ENCODE measurements around the gene ASCC2.
"Not testable (repeated sequence)": the region's sequence is repeated elsewhere in the genome, so short reads cannot be mapped to it uniquely, and the experiment has no call there.

The ASCC2 gene, protein sequence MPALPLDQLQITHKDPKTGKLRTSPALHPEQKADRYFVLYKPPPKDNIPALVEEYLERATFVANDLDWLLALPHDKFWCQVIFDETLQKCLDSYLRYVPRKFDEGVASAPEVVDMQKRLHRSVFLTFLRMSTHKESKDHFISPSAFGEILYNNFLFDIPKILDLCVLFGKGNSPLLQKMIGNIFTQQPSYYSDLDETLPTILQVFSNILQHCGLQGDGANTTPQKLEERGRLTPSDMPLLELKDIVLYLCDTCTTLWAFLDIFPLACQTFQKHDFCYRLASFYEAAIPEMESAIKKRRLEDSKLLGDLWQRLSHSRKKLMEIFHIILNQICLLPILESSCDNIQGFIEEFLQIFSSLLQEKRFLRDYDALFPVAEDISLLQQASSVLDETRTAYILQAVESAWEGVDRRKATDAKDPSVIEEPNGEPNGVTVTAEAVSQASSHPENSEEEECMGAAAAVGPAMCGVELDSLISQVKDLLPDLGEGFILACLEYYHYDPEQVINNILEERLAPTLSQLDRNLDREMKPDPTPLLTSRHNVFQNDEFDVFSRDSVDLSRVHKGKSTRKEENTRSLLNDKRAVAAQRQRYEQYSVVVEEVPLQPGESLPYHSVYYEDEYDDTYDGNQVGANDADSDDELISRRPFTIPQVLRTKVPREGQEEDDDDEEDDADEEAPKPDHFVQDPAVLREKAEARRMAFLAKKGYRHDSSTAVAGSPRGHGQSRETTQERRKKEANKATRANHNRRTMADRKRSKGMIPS

DNA sequence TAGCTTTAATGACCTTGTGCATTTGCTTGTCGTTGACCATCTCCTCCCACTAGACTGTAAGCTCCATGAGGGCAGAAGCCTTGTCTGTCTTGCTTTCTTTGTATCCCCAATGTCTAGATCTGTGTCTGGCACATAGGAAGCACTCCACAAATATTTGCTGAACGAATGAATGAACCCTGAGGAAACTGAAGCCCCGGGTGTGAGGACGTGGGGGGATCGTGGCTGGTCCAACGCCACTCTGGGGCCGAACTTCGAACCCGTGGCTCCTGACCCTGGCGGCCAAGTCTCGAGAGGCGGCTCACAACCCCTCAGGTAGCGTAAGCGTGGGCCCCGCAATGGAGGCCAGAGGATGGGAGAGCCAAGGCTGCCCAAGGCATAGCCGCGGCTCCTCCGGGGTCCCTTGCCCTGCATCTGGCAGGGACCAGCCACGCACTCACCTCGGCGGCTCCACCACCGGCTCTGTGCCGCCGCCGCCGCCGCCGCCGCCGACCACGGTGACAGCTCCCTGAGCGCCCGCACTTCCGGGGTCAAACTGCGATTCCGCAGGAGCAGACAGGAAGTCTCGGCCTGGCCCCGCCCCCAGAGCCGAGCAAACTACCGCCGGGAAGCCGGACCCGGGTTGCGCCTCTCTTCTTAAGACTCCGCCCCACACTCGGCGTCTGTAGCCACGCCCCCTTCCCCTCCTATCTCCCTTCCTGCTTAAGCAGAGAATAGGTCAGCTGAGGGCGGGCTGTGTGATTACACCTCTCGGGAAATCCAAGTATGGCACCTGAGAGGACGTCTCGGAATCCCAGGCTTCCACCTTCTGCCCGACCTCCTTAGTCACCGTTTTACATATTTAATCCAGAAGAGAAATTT is at the start of gene ASCC2:
ASCC2 (minus strand) TSS at position 534 of the 858 bp plus-strand sequence. CDS start 5,949 bp downstream, outside the sequence.
- peak; percentile 98 for DNase-seq (ENCODE audit: low read depth)

DNA sequence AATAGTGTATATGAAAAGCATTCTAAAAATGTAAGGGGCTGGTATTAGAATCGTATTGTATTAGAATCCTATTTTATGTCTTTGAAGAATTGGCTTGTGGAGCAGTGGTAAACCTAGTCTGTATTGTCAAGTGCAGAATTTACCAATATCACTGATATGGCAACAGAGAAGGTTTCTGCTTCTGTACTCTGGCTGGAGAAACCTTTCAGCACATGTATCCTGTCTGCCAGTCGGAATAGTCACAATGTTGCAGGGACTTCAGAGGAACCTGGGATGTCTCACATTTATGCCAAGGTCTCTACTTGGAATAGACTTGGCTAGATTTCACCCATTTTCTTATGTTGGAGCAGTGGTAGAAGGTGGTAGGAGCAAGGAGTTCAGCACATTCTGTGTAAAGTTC is 49.3 kb upstream of the ASCC2 start:
- no peak for DNase-seq (ENCODE audit: low read depth)

DNA sequence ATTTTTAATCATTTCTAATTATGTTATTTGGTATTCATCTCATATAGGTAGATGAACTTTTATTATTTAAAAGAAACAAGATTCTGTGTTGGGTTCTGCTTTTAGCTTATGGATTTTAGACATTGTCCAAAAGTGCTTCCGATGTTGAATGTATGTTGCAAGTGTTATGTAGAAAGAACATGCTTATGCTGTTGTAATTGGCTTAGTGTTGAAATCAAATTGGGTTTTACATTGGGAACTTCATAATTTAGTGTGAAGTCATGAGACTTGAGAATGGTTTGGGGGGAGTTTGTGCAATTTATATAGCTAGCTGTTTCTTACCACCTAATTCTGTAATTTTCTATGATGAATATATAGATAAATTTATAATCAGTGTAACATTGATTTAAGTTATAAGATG is 48.5 kb upstream of the ASCC2 start:
- DNase-seq (ENCODE audit: low read depth): no peak

DNA sequence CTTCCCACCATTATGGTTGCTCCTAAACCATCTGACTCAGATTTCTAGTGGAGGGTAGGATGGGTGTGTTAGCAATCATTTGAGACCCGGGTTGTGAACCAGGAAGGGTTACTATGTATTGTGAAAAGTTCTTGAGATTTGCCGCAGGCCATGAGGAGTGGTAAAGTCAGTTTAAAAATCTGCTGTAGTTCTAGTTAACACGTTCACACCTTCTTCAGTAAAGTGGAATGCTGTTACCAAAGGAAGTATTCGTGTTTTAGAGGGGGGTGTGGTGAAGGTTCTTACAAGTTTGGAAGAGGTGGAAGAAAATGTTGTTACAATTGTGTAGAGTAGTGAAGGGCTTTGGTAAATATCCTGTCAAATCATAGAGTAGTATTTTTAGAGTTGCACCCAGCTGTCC is 47.5 kb upstream of the ASCC2 start:
- no peak for DNase-seq (ENCODE audit: low read depth)

DNA sequence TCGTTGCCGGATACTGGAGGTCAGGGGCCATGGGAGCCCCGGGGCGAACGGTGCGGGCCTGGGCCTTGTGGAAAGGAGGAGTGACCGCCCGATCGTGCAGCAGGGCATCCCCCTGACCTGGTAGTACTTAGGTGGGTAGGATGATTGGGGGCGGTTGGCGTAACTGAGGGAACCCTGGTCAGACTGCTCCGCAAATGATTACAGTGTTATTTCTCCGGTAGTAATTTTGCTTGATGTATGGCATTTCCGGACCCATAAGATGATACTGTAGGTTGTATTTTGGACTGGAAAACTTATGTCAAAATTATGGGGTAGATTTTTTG is 45.7 kb upstream of the ASCC2 start:
- DNase-seq (ENCODE audit: low read depth): no peak

DNA sequence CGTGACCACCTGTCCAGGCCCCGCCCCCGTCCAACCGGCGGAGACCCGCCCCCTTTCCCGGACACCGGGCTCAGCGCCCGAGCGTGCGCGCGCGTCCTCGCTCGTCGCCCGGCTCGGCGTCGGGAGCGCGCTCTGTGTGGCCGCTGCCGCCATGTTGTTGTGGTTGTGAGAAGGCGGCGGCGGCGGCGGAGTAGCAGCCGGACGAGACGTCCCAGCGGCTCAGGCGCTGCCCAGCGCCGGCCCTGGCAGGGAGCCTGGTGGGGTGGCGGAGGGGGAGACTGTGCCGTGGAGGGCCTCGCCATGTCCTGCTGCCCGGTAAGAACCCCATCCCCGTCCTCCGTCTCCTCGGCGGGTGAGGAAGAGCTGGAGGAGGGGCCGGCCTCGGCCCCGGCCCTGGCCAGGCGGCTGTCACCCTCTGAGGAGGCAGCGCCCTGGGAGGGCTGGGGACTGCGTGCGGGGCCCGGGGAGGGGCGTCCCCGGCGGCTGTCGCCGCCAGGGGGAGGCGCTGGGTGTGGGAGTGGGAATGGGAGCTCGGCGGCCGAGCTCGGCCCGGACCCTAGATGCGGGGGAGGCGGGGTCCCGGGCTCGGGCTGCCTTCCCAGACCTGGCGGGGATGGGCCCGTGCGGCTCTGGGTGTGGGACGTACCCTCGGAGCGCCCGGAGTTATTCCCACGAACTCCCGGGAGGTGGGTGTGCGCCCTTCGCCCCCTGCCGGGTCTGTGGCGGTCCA is 45.1 kb upstream of the ASCC2 start, which contains the start of gene MTMR3:
MTMR3 (plus strand) TSS at position 130 of the 730 bp plus-strand sequence. CDS start 87,886 bp downstream, outside the sequence.
- DNase-seq (ENCODE audit: low read depth): peak; percentile 85

DNA sequence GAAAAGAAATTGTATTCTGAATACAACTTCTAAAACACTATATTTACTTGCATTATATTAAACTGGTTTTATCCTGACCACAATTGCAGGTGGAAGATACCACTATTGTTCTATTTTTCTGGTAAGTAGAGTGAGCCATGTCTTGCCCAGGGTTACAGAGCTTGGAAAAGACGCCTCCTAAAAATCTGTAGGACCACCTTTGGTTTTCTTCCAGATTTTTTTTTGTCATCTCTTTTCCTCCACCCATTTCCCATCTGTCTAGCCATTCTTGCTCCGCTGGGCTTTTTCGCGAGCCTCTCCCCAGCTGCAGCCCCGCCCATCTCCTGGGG is 44.6 kb upstream of the ASCC2 start:
- no peak for DNase-seq (ENCODE audit: low read depth)

DNA sequence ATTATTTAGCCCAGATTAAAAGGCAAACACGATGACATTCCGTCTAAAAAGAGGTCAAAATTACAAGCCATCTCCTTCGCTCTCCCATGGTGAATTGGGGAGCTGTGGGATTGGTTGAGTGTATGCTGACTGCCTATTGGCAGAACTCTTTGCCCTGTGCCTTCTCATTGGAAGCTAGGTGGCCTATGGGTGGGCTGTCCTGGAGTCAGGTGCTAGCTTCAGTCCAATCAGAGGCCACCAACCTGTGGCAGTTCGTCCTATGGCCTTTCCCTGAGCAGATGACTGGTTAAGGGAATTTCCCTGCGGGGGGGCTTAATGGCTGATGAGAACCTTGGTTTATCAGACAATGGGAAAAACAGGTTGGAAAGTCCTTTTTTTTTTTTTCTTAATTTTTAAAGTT is 41.7 kb upstream of the ASCC2 start:
- DNase-seq (ENCODE audit: low read depth): no peak

DNA sequence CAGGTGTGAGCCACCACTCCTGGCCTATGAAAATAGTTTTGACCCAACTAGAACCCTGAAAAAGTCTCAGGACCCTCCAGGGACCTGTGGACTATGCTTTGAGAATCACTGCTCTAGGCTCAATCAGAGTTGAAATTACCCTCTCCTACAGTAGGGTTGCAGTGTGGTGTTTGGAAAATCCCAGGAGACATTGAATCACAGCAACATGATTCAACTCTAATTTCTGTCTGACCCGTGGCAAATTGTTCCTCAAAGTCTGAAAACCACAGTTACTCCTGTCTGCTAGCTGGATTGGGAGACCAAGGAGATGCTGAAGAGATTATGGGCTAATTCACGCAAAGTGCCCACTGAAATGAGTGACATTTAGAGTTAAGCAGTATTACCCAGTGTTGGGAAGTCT is 39.5 kb upstream of the ASCC2 start:
- DNase-seq (ENCODE audit: low read depth): no peak

DNA sequence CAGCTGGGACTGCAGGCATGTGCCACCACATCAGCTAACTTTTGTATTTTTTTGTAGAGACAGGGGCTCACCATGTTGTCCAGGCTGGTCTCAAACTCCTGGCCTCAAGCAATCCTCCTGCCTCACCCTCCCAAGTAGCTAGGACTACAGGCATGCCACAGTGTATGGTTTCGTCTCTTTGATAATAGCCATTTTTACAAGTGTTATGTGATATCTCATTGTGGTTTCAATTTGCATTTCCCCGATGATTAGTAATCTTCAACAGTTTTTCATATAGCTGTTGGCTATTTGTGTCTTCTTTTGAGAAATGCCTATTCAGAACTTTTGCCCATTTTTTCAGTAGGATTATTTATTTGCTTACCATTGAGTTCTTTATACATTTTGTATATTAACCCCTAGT is 35.9 kb upstream of the ASCC2 start:
- no peak for DNase-seq (ENCODE audit: low read depth)

DNA sequence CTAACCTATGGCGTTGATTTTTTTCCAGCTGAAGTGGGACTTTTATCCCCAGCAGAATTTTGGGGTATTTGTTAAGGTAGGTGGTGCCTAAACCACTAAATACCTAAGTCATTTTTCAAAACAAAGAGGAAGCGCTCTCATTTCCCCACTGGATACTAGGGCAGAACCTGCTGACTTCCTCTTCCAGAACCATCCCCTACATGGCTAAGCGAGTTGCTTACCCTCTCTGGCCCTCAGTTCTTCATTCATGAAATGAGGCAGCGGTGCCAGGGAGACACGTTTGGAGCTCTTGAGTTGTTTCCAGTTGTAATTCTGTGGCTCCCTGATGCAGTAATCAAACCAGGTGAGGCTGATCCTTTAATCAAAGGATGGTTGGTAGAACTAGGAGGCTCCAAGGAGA is 34.9 kb upstream of the ASCC2 start:
- no peak for DNase-seq (ENCODE audit: low read depth)

DNA sequence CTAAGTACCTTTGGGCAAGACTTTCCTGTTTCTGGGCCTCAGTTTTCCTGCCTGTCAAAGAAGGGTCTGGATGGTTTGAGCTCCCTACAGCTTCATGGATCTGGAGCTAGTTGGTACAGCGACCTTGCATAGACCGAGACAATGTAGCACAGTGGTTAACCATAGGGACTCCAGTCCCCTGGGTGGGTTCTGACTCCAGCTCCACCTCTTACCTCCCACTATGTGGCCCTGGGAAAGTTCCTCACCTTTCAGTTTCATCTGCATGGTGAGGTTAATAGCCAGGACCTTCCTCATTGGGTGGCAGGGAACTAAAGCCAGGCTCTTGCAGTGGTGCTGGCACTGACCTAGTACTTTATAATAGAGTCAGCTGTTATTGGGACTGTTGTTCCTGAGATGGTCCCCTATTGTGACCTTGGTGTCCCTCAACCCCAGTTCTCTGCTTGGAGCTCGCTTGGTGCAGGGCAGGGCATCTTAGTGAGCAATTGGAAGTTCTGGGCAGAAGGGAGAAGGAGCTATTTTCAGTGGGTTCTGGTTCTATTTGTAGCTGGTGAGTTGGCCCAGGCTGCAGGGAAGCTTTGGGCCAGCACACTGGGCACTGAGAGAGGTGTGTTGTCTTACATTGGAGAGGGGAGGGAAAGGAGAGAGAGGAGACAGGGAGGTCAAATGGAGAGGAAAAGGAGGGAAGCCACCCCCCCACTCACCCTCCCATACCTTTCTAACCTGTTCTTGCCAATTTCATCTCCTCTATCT is 34.2 kb upstream of the ASCC2 start:
- no peak for DNase-seq (ENCODE audit: low read depth)

DNA sequence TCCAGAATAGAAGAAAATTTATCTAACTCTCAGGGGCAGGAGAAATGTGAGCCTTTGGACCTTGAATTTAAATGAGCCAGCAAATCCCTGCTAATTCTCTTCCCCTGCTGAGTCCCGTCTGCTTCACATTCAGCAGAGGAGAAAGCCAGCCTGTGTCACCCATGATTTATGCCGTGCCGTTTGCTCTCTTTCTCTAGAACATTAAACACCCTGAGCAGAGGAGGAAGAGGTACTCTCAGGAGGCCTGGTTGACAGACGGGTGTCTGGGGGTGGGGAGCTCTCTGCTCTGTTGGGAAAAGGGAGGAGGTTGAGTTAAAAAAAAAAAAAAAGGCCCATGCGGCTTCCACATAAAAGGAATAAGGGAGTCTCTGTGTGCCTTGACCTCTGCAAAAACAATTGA is 33.6 kb upstream of the ASCC2 start:
- no peak for DNase-seq (ENCODE audit: low read depth)

DNA sequence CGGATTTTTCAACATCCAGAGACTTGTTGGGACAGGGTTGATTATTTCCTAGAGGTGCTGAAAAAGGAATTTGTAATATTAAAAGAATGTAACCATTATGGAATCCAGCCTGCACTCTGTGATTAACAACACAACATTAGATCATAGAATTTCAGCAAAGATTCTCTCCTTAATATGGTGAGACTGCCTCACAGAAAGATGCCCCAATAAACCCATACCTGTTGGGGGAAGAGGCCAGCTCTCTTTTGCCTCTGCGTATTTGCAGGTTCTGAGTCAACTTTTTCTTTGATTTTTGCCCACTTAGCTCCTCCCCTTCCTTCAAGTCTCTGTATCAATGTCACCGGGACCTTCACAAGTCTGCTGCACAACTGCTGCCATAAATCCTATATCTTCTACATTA is 32.5 kb upstream of the ASCC2 start:
- no peak for DNase-seq (ENCODE audit: low read depth)

DNA sequence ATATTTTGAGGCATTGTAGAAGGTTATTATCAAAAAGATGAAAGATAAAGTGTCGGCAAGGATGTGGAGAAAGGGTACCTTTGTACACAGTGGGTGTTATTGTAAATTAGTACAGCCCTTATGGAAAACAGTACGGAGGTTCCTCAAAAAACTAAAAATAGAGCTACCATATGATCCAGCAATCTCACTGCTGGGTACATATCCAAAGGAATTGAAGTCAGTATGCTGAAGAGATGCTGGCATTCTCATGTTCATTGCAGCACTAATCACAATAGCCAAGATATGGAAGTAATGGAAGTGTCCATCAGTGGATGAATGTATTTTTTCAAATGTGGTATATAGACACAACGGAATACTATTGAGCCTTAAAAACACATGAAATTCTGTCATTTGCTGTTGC is 29.8 kb upstream of the ASCC2 start:
- DNase-seq (ENCODE audit: low read depth): no peak

DNA sequence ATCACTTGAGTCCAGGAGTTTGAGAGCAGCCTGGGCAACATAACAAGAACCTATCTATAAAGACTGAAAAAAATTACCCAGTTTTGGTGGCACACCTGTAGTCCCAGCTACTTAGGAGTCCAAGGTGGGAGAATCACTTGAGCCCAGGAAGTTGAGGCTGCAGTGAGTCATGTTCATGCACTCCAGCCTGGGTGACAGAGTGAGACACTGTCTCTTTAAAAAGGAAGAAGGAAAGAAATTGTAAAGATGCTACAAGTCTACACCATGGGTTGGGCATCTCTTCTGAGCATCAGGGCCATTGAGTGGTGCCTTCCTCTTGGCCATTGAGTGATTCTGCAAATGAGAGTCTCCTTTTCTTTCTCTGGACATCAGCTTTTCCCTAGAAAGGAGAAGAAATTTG is 29.2 kb upstream of the ASCC2 start:
- DNase-seq (ENCODE audit: low read depth): no peak

DNA sequence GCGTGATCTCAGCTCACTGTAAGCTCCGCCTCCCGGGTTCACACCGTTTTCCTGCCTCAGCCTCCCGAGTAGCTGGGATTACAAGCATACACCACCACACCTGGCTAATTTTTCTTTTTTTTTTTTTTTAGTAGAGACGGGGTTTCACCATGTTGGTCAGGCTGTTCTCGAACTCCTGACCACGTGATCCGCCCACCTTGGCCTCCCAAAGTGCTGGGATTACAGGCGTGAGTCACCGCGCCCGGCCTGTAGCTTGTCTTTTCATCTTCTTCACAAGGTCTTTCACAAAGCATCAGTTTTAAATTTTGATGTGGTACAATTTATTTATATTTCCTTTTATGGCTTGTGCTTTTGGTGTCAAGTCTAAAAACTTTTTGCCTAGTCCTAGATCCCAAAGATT is 27.5 kb upstream of the ASCC2 start:
- DNase-seq (ENCODE audit: low read depth): not testable (repeated sequence)

DNA sequence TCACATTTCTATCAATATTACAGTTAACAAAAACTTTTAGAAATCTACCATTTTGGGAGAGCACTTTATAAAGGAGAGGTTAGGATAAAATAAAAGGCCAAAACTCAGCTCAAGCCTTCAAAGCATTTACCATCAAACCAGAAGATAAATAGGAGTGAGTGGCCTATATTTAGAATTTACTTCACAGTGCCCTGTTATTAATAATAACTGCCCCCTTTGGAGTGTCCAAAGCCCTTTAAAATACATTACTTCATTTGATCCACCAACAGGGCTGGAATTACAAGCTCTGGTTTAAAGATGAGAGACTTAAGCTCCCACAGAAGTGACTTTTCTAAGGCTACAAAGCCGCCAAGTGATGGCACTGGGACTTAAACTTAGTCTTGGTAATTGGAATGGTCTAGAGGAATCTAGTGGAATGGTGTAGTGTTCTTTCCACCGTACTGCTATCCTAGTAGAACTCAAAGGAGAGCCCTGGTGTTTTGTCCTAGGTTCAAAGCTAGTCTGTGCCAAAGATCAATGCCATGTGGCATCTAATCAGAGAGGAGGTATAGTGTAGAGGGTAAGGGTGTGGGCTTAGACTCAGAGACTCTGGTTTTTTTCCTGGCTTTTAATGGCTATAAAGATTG is 23.7 kb upstream of the ASCC2 start:
- DNase-seq (ENCODE audit: low read depth): no peak

DNA sequence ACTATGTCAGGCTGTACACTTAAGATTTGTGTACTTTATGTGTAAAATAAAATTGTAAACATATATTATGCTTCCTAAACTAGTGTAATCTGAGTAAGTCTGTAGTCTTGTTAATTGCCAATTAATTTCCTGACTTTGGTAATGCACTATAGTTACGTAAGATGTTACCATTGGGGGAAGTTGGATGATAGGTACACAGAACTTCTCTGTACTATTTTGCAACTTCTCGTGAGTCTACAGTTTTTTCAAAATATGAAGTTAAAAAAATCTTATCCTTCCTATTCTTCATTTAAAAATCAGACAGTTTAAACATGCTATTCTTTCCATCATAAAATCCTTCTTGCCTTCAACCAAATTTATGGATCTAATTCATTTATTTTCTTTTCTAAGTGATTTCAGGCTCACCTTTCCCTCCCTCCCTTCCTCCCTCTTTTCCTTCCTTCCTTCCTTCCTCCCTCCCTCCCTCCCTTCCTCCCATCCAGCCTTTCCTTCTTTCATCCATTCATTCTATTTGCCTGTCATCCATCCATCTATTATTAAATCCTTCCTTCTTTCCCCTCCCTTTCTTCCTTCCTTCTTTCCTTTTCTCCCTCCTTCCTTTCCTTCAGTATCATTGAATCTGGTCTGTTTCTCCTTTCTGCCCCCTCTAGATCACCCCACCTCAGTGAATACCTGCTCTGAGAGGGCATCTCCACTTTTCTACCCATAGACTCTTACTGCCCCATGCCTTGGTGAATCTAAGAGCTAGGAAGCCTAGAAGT is 22.1 kb upstream of the ASCC2 start:
- no peak for DNase-seq (ENCODE audit: low read depth)

DNA sequence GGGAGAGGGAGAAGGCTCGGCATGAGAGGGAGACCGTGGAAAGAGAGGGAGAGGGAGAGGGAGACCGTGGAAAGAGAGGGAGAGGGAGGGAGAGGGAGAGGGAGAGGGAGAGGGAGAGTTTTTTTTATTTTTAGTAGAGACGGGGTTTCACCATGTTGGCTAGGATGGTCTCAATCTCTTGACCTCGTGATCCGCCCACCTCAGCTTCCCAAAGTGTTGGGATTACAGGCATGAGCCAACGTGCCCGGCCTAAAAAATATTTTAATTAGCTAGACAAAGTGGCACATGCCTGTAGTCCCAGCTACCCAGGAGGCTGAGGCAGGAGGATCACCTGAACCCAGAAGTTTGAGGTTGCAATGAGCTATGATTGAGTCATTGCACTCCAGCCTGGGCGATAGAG is 21.0 kb upstream of the ASCC2 start:
- not testable (repeated sequence) for DNase-seq (ENCODE audit: low read depth)
